Measurements from ENCODE around the gene SPTLC2.
"Not testable (repeated sequence)": the region's sequence is repeated elsewhere in the genome, so short reads cannot be mapped to it uniquely, and the experiment has no call there.

SPTLC2 gene

DNA sequence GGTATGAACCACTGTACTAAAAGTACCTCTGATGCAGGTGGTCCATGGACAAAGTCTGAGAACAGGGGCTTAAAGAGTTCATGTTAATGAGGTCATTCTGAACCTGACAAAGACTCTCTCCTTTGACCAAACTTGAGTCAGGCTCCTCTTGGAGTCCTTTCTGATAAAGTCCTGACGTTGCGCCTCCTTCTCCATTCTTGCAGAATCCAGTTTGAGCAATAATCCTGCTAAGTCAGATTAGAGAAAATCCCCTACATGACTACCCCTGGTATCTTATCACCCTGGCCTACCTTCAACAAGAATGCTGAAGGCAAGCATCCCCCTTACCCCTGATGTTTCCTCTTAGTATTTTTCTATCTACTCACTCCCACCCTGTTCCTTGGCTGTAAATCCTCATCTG lies 71.9 kb downstream of the SPTLC2 start:
- DNase-seq, result no peak

DNA sequence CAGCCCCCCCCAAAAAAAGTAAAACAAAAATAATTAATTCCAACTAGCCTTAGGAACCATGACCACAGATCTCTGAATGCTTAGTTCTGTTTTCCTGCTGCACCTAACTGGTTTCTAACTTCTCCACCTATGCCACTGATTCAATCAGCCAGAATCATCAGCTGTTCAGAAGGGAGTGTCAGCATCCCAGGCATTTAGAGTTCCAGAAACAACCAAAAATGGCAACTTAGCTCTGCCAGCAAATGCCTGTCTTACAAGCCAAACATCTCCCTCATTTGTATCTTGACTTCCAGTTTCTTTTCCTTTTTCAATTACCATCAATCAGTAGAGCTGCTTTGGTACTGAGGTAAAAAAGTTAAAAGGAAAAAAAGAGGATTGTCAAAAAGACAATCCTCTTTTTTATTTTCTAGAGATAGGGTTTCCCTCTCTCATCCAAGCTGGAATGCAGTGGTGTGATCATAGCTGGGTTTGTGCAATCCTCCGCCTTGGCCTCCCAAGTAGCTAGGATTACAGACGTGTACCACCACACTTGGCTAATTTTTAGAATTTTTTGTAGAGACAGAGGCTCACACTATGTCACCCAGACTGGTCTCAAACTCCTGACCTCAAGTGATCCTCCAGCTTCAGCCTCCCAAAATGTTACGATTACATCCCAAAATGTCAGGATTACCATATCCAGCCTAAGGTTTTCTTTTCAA lies 72.7 kb downstream of the SPTLC2 start:
- DNase-seq, result no peak

DNA sequence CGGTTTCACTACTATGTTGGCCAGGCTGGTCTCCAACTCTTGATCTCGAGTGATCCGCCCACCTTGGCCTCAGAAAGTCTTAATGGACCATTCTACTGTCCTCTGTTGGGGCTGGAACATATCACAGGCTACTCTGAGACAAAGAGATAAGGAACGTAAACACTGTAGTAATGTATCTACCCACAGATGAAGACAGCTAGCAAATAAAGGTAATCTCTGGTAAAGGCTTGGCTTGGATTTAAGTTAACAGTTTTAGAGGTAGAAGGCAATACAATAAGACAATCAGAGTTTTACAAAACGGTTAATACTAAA lies 73.2 kb downstream of the SPTLC2 start:
- DNase-seq, result no peak

DNA sequence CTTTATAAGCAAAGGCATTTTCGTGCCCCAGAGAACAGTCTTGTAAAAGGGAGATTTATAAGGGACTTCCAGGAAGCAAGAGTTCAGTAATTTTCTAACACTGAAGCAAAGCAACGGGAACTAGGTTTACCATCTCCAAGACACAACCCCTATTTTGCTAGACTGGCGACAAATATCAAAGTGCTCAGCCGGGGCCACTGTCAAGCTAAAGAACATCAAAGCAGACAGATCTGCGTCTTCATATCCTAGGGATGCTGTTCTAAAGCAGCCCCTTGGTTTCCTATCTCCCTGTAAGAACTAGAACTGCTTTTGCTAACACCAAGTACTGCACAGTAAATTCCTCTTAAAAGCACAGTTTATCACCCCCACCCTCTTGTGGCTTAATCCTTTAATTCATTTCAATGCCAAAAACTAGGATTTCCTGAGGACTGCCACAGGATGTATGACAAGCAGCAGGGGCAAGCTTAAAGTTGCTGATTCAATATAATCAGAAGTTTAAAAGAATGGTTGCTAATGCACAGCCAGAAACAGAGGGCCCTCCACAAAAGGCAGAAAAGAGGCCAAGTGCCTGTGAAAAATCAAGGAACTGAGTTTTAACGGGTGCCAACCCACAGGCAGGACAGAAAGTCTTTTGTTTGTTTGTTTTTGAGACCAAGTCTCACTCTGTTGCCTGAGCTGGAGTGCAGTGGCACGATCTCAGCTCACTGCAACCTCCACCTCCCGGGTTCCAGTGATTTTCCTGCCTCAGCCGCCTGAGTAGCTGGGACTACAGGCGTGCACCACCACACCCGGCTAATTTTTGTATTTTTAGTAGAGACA lies 73.8 kb downstream of the SPTLC2 start:
- no peak for DNase-seq

DNA sequence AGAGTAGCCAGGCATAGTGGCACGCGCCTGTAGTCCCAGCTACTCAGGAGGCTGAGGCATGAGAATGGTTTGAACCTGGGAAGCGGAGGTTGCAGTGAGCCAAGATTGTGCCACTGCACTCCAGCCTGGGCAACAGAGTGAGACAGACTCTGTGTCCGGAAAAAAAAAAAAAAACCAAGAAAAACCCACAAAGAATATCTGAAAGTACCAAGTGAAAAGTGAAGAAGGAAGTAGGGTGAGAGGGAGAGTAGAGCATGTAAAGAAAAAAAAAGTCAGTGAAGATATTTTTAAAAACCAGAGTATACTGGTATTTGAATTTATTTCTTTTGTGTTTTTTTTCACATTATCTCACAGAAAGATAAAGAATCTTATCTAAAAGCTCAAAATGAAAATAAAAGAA lies 74.5 kb downstream of the SPTLC2 start:
- no peak for DNase-seq

DNA sequence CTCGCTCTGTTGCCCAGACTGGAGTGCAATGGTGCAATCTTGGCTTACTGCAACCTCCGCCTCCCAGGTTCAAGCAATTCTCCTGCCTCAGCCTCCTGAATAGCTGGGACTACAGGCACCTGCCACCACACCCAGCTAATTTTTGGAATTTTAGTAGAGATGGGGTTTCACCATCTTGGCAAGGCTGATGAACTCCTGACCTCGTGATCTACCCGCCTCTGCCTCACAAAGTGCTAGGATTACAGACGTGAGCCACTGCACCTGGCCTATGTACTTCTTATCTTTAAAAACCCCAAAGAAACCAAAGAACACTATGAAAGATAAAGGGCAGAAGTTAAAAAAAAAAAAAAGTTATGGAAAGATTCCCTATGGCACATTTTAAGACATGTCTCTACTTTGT lies 79.5 kb downstream of the SPTLC2 start:
- DNase-seq, result not testable (repeated sequence)

DNA sequence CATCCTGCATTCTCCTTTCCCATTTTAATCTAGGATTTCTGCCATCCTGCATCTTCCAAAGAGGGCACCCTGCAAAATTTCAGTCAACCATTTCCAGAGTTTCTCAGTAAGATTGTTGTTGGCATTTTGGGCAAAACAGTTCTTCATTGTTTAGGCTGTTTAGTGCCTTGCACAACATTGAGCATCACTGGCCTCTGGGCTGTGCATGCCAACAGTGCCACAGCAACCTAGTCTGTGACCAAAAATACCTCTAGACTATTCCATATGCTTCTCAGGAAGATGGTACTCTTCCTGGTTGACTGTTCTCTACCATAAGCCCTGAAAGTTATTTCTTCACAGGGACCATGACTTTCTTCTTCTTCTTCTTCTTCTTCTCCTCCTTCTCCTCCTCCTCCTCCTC lies 85.4 kb downstream of the SPTLC2 start:
- no peak for DNase-seq

DNA sequence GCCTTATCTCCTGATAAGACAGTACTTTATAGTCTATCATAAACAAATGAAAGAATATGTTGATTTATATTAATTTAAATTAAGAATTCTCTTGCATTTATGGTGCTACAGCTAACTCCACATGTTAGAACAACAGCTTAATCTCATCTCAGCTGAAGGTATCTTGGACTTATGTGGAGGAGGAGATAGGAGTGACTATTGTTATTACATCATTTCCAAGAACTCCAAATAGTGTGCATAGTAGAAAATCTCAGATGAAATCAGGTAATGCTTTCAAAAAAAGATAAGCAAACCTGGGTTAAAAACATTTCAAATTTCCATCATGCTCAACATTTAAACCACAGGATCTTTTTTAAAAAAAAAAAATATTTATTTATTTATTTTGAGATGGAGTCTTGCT lies 86.5 kb downstream of the SPTLC2 start:
- DNase-seq, result no peak

DNA sequence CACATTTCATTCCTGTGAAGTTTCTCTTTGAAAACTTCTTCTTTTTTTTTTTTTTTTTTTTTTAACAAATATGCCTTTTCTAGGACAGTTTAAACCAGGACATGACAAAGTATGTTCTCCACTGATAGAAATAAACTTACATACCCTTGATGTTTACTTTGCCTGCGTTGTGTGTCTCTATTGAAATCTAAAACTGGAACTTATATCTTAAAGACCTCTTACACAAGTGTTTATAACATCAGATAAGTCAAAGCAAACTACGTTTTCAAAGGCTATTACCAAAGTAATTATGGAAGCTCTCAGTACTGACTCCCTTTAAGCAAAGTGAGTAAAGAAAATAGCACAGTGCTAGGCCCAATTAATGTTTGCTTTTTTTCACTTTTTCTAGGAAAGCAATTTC lies 87.2 kb downstream of the SPTLC2 start:
- no peak for DNase-seq

DNA sequence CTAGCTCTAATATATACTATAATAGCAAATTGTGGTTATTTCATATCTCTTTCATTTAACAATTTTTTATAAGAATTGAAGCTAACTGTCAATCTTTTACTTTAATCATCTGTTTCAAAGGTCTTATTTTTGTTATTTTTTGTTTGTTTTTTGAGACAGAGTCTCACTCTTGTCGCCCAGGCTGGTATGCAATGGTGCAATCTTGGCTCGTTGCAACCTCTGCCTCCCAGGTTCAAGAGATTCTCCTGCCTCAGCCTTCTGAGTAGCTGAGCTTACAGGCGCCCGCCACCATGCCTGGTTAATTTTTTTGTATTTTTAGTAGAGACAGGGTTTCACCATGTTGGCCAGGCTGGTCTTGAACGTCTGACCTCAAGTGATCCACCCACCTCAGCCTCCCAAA lies 87.7 kb downstream of the SPTLC2 start:
- not testable (repeated sequence) for DNase-seq

DNA sequence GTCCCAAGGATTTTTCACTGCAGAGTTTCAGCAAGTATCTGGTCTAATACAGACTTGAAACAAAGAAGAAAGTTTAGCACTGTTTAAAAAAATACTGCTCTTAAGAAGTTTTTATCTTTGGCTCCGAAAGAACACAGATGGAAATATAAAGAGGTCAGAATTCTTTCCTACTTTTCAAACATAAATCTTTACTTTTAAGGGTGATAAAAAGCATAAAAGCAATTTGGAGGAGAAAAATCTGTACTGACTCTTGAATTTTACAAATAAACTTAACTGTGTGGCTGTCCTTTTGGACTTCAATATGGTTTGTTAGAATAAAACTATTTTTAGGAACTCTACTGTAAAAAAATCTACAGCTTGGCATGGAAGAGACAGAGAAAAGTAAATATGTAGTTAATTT lies 90.2 kb downstream of the SPTLC2 start:
- DNase-seq, result no peak

DNA sequence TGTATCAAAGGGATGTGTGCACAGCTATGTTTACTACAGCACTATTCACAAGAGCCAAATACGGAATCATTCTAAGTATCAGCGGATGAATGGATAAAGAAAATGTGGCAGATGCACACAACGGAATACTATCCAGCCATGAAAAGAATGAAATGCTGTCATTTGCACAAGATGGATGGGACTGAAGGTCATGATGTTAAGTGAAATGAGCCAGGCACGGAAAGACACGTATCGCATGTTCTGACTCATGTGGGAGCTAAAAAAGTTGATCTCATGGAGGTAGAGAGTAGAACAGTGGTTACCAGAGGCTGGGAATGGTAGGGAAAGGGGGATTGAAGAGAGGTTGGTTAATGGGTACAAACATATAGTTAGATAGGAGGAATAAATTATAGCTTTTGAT lies 91.9 kb downstream of the SPTLC2 start:
- DNase-seq, result no peak

DNA sequence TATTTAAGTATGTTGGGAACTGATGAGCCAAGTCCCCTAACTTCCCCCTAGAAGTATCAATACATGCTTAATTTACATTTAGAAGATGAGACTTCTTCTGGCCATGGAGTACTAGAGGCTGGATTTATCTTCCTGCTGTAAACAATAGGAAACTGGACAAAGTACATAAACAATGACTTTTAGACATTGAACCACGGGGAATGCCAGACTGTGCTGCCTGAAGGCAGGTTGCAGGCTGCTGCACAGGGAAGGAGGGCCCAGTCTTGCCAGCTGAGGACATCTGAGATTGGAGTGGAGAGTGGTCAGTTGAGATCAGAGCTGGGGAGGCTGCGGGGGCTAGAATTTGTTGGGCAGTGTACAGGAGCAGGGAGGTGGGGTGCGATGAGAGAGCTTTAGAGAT lies 93.3 kb downstream of the SPTLC2 start:
- DNase-seq, result no peak

DNA sequence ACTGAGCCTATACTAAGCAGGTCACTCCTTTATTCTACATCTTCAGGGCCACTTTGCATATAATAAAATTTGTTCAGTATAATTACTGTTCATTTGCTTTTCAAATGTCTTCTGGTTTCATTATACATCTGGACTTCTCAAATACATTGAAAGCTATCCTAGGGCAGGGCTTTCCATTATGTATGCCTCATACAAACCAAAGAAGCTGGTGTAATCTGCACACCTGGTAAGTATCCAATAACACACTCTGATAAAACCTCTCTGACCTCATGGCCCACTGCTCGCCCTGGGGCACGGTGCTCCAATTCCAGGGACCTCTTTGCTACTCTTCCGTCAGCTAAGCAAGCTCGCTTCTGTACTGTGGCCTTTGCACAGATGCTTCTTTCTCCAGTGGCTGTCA lies 95.9 kb downstream of the SPTLC2 start:
- no peak for DNase-seq

DNA sequence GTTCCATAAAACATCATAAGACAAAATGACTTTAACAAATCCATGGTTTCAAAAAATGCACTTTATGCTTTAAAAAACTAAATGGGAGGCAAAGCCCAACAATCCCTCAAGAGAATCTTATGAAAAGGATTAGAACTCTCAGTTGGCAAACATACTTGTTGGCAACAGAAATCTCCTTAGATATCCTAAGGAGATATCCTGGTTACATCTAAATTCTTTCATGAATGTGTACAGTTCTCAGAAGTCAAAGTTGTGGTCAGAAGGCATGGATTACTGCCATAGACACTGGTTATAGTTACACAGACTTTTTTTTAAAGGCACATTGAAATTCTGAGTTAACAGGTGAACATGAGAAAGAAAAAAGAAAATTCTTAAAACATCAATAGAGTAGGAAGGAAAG lies 100.3 kb downstream of the SPTLC2 start:
- DNase-seq, result no peak

DNA sequence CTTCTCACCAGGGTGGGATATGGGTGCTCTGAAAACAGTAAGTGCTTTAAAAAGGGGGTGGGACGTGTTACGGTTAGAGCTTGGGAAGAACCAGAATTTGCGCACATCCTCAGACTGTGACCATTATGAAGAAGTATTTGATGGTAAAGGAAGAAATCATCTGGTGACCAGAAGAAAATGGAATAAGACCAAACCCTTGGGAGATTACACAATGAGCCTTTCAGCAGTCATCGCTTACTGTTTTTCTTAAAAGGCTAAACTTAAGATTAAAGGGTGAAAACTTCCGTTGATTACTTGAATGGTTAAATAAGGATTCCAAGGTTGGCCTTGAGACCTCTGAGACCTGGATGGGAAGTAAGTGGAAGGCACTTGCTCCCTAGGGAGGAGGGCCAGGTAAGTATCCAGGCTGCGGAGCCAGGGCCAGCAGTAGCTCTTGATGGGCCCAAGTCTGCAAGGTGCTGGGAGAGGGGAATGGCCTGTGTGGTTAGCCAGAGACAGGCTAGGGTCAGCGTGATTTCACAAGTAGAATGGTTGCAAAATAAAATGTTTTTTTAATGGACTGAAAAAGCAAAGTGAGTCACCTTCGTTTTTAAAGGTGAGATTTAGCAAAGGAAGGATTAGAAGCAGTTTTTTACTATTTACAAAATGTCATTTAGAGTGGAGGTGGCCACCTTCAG lies 104.8 kb downstream of the SPTLC2 start:
- DNase-seq, result no peak

DNA sequence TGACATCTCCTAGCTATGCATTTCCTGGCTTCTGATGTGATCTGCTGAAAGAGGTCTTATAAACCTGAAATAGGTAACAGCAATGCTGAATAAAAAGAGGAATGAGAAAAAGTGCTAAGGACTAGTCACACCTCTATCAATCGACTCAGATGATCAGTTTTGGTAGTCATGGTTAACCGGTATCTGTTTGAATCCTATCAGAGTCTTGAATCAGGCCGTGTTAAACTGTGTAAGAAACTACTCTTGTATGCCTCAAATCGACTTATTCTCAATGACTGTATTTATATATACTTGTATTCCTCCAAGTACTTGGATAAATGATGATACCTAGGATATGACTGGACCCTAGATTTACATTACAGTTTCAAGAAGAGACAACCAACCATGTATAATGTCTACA lies 107.1 kb downstream of the SPTLC2 start:
- no peak for DNase-seq

DNA sequence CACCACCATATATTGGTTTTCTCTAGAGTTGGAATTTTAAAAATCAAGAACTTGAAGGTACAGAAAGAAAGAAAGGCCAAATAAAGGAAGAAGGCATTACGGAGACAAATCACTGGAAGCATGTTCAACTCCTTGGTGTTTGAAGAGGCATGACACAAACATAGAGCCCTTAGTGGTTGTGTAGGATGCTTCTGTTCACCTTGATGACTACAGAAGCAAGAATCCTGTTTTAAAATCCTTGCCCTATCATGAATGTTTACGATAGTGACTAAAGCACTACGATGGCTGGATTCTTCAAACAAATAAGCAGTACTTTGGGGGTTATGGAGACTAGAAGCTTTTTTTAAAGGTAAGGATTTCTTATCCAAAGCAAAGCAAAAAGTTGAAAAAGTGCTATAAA lies 107.6 kb downstream of the SPTLC2 start:
- DNase-seq, result no peak

DNA sequence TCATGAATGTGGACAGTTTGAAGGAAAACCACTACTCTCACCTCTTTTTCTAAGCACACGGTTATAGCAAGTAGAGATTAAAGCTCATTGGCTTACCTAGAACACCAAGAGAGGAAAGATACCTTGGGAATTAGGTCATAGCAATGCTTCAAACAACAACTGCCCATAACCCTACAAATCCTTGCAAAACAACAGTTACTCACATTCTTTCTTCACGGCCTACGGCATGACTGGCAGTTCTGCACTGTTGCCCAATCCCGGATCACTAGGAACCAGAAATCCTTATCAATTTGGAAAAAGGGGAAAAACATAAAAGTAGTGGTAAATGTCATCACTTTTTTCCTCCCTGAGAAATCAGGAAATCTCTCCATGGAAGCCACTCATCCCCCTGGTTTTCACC lies 108.2 kb downstream of the SPTLC2 start:
- DNase-seq, result no peak

DNA sequence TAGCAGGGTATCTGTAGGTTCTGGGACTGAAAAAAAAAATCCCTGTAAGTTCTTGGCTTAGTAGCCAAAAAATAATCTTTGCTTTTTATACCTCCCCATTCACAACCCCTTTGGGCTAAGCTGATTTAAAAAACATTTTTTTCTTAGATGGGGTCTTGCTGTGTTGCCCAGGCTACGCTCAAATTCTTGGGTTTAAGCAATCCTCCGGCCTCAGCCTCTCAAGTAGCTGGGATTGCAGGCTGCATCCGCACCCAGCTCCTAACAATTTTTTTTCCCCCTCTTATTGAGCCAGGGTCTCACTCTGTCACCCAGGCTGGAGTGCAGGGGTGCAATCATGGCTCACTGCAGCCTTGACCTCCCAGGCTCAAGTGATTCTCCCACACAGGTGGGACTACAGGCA lies 108.7 kb downstream of the SPTLC2 start:
- no peak for DNase-seq

DNA sequence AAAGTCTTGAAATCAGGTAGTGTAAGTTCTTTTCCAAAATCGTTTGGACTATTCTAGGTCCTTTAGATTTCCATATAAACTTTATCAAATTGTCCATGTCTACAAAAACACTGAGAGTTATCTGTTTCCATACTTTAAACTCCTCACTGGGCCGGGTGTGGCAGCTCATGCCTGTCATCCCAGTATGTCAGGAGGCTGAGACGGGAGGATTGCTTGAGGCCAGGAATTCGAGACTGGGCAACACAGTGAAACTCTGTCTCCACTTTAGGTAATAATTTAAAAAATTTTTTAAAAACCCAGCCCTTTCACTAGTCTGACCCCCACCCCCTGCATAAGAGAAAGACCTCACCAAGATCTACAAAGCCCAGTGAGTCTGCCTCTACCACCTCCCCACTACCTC lies 111.4 kb downstream of the SPTLC2 start:
- DNase-seq, result no peak

DNA sequence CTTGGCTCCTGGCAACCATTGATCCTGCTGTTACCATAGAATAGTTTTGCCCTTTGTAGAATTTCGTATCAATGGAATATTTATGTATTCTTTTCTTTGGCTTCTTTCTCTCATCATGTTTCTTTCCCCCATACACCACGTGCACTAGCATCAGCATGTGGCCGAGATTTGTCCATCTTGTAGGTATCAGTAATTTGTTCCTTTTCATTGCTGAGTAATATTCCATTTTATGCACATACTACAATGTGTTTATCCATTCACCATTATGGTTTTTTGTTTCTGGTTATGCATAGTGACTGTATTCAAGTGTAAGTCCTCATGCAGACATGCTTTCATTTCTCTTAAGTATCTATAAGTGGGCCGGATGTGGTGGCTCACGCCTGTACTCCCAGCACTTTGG lies 113.3 kb downstream of the SPTLC2 start:
- DNase-seq, result no peak

DNA sequence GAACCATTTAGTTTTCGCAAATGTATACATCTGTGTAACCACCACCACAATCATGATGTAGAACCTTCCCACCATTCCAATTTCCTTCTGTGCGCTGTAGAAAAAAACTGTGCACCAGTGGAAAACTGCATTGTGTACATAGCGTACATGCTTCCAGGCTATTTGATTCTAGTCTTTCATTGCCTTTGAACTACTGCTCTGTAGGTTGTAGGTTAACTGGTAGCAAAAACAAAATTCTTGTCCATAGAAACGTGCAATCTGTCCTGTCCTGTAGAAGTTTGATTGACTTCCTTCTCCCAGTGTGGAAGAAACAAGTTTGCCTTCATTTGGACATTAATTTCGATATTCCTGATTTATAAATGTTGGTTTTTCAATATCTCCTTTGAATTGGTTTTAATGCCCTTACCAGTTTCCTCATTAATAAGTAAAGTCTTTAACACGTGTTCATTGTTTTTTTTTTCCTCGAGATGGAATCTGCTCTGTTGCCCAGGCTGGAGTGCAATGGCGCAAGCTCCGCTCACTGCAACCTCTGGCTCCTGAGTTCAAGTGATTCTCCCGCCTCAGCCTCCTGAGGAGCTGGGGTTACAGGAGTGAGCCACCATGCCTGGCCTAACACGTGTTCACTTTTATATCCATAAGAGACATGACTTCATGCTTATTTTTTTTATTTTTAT lies 114.2 kb downstream of the SPTLC2 start:
- no peak for DNase-seq

DNA sequence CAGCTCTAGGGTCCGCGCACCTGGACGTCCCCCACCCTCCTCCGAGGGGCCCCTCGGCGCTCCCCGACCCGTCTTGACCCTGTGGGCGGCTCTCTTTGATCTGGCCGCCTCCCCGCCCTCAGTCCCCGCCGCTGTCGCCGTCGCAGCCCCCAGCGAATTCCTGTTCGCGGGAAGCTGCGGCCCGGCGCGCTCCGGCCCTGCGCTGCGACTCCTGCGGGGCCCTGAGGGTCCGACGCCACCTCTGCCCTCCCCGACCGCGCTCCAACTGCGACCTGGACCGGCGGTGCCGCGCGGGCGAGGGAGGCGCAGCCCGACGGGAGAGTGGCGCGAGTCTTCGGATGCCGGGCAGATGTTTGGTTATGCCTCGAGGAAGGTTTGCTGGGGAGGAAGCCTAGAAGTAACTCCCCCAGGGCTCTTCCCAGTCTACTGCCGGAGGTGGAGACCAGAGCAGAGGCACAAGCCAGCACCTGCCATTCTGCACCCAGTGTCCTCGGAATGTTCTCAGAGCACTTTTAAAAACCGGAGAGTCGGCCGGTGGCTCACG lies 117.4 kb downstream of the SPTLC2 start:
- DNase-seq, result no peak
